GM15510 (cell line): Measurements from ENCODE around the gene IZUMO3.

Experiments
- POLR2A ChIP-seq: IDR thresholded peaks from 3 replicates; pipeline ENCODE4 v1.6.1; 2011; ENCODE audit warnings: borderline replicate concordance; ENCODE audit not compliant: insufficient read length; ENCODE audit errors: extremely low read depth

IZUMO3 gene

DNA sequence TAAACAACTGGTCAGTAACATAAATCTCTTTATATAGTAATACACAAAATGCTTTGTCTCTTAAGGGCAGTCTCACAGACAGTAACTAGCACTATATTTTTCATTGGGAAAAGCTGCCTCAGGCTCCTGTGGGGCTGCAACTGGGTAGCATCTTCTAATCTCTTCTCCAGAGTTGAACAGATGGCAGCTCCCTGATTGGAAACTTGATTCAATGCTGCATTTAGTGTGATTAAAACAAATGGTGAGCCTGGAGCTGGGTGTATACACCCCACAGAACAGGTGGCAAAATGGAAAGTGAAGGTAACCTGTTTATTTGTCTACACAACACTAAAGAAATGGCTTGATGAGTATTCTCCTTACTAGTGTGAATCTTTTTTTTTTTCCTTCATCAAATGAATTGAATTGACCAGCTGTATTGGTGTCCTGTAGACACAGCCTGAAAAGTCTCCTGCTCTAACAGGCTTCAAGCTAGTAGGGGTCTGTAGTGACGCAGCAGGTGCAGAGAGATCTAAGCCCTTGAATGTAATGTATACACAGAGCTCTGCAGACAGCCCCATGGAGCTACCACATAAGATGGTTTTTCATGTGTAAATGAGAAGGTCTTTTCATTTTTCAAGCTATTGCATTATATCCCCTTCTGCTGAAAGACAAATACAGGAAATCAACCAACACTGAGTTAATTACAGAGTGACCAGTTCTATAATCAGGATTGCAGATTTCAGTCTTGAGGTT lies 43.3 kb downstream of the IZUMO3 start:
- TF ChIP-seq POLR2A = no peak

DNA sequence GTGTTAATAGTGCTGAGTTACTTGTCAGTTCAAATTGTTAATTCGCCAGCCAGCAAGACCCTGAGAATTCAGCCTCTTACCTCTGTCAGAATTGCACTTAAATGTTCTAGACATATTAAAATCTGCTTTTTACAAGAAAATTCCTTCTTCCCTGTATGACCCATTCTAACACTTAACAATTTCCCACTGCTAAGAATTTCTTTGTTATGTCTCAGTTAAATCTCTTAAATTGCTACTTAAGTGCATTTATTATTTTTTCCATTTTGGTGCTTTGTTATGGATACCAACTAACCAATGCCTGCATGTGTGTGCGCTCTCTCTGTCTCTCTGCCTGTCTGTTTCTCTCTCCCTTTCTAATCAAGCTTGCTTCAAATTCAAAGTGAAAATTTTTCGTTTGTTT lies 44.9 kb downstream of the IZUMO3 start:
- no peak for TF ChIP-seq POLR2A

- TF ChIP-seq POLR2A = no peak
Measured at GRCh38 chr9:24498632-24499031, 47.1 kb downstream of the IZUMO3 start.

- TF ChIP-seq POLR2A = no peak
Measured at GRCh38 chr9:24497671-24498070, 48.0 kb downstream of the IZUMO3 start.
